ENCODE measurements around the gene INO80E. TPM values are rescaled to one million over a fixed set of nuclear protein-coding genes. Genes with fewer than 3 reads are reported as not detected.

INO80E gene
- total and polyA plus RNA-seq, 2 of the 8 experiments (the other 6 are each of a cell fraction or from before 2014, with no cell fraction given), result 43.0 to 91.2 TPM

DNA sequence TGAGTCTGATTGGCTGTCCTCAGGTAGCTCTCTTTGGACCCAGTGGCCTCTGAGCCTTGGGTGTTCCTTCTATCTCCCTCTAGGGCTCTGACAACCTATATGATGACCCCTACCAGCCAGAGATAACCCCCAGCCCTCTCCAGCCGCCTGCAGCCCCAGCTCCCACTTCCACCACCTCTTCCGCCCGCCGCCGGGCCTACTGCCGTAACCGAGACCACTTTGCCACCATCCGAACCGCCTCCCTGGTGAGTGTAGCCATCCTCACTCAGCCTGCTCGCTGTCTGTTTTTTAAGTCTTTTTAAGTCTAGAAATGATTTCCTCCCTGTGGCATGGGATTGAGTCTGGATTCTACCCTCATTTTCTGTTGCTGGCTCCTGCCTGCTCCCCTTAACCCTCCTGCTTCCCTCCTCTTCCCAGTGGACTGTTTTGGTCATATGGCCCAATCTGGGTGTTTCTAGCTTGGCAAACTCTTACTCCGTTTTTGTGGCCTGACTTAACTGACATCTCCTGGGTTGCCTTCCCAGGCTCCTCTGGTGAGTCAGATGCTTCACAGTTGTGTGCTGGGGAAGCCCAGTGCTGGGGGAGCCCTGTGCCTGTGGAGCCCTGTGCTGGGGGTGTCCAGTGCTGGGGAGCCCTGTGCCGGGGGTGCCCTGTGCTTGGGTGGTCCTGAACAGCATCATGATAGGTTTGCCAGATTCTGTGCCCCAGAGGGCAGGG is 12.5 kb upstream of the INO80E start:
- Histone ChIP-seq H3K56ac (replicated peaks; ENCODE audit: insufficient read length, low read depth, low read length) (no peak overlapping the region), H3K4me3 (ENCODE audit: extremely low read depth in 1 of 4, insufficient read depth in 2 of 4, low read depth in 3 of 4, low read length in 4 of 4) (no peak overlapping the region), H2AFZ (ENCODE audit: low read length) (no peak overlapping the region), H4K8ac (ENCODE audit: extremely low read depth, insufficient read depth, low read length) (no peak overlapping the region), H3K18ac (ENCODE audit: extremely low read depth, low read length) (no peak overlapping the region), H2BK15ac (ENCODE audit: low read length) (no peak overlapping the region), H4K20me1 (replicated peaks in 1 of 2; ENCODE audit: control insufficient read depth in 1 of 2, insufficient read depth in 2 of 2, low read length in 2 of 2) (peaks cover 0 to 2% of the 10 kb centered on the region in 2 experiments), H3K27ac (ENCODE audit: low read depth, low read length) (no peak overlapping the region), H3K79me2 (ENCODE audit: control insufficient read depth in 1 of 2, insufficient read depth in 2 of 2, low read length in 2 of 2) (no peaks in the 10 kb centered on the region), H3K4me2 (ENCODE audit: insufficient read depth in 1 of 2, low read depth in 2 of 2, low read length in 2 of 2) (no peak overlapping the region), H3K23ac (ENCODE audit: insufficient read length) (no peak overlapping the region), H3K36me3 (ENCODE audit: control insufficient read depth in 2 of 4, insufficient read depth in 4 of 4, low read length in 3 of 4) (peaks cover 18 to 84% (median 65%) of the 10 kb centered on the region in 4 experiments), H3K79me1 (ENCODE audit: low read depth, low read length) (peaks cover 4% of the 10 kb centered on the region; the same call in 1 of the 2 replicates), H3K23me2 (ENCODE audit: low read depth, low read length) (no peaks in the 10 kb centered on the region), H3K9ac (replicated peaks in 1 of 4; ENCODE audit: extremely low read depth in 1 of 4, low read depth in 3 of 4, low read length in 3 of 4) (no peak overlapping the region), H3K4ac (replicated peaks; ENCODE audit: insufficient read length, low read depth, low read length) (no peak overlapping the region), H3K4me1 (replicated peaks in 1 of 4; ENCODE audit: control insufficient read depth in 3 of 4, insufficient read depth in 4 of 4, low read length in 3 of 4) (no peaks in the 10 kb centered on the region), H2BK12ac (ENCODE audit: low read depth, low read length) (no peak overlapping the region), H3K27me3 (replicated peaks in 1 of 4; ENCODE audit: control insufficient read depth in 3 of 4, extremely low read depth in 1 of 4, insufficient read depth in 3 of 4, low read length in 3 of 4) (no peaks in the 10 kb centered on the region), H3K14ac (ENCODE audit: insufficient read length) (no peak overlapping the region), H4K5ac (ENCODE audit: insufficient read length, low read depth, low read length) (no peak overlapping the region), H2BK5ac (ENCODE audit: low read depth, low read length) (no peak overlapping the region), H2BK20ac (ENCODE audit: low read length) (no peak overlapping the region), H2BK120ac (replicated peaks; ENCODE audit: low read depth, low read length) (no peak overlapping the region), H3K9me3 (ENCODE audit: insufficient read depth in 2 of 2, low read depth in 1 of 2, low read length in 1 of 2) (no peaks in the 10 kb centered on the region), H4K91ac (replicated peaks; ENCODE audit: insufficient read length, low read length) (no peak overlapping the region), H2AK5ac (ENCODE audit: low read depth, low read length) (no peak overlapping the region)
- no peak for TF ChIP-seq CTCF (IDR thresholded peaks at IDR 0.05; ENCODE audit: control extremely low read depth in 1 of 3, insufficient read depth in 1 of 3, low read depth in 1 of 3, low read length in 3 of 3)
- no peak for TF ChIP-seq POLR2A (IDR thresholded peaks at IDR 0.05; ENCODE audit: control extremely low read depth in 1 of 2, low read depth in 2 of 2, low read length in 2 of 2)
- TF ChIP-seq, protein P1, sequence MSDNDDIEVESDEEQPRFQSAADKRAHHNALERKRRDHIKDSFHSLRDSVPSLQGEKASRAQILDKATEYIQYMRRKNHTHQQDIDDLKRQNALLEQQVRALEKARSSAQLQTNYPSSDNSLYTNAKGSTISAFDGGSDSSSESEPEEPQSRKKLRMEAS (IDR thresholded peaks at IDR 0.05), result no peak
- TF ChIP-seq GTF2F1 (IDR thresholded peaks at IDR 0.05; ENCODE audit: borderline replicate concordance, low read depth, low read length), result no peak
- no peak for TF ChIP-seq NRF1 (IDR thresholded peaks at IDR 0.05; ENCODE audit: low read depth, low read length)
- TF ChIP-seq ATF3 (IDR thresholded peaks at IDR 0.05; ENCODE audit: insufficient read depth, low read depth, low read length), result no peak
- no peak for TF ChIP-seq ZNF274 (IDR thresholded peaks at IDR 0.05; ENCODE audit: borderline replicate concordance, extremely low read depth, low read length)
- no peak for TF ChIP-seq PHF8 (conservative IDR thresholded peaks at IDR 0.05; ENCODE audit: low read depth, low read length)
- WGBS, 2 experiments (ENCODE audit: extremely low coverage in 1 of 2, insufficient coverage in 1 of 2, insufficient read length in 1 of 2, insufficient replicate concordance in 2 of 2, low coverage in 1 of 2, low lambda C conversion rate in 2 of 2, missing lambda C conversion rate in 1 of 2), result 86% methylated on average over 12 of the region's 12 CpGs; no CpG with 5 or more reads in 1 of the 2 experiments
- no peak for FAIRE-seq
- ChIA-PET POLR2A (ENCODE audit: partially characterized antibody) (interaction anchor here (1.3 to 2.7 kb wide), 2 partner anchors 10 to 11 kb away, joined by 4 to 8 read pairs; partner anchors contain the start of genes HIRIP3 and TAOK2), CTCF (ENCODE audit: partially characterized antibody) (interaction anchor here (0.9 to 1.8 kb wide), 5 partner anchors 8 to 49 kb away, joined by 3 to 7 read pairs (median 3); no protein-coding TSS in a partner anchor)
- DNase-seq (ENCODE audit: low read depth in 1 of 2, low spot score in 2 of 2), result no peak
